NB4 (cell line): ENCODE measurements around the gene XCR1.

Source experiments
- DNase-seq: peaks from one replicate; pipeline ENCODE4 v3.0.0; 2010; ENCODE audit warnings: low read depth
- H3K4me3 ChIP-seq: one replicate; pipeline ENCODE4 v1.5.1; 2011; ENCODE audit warnings: mild to moderate bottlenecking, low read depth, low read length, moderate library complexity
- CTCF ChIP-seq: IDR thresholded peaks from one replicate; pipeline ENCODE4 v1.5.1; 2012; ENCODE audit warnings: low read depth, low read length
- MYC ChIP-seq: IDR thresholded peaks from 2 replicates; pipeline ENCODE4 v1.6.1; 2011; ENCODE audit warnings: low read depth, low read length
- POLR2A ChIP-seq: IDR thresholded peaks from 2 replicates; pipeline ENCODE4 v1.6.1; 2011; ENCODE audit warnings: mild to moderate bottlenecking; ENCODE audit not compliant: insufficient read length; ENCODE audit errors: extremely low read depth
- TF ChIP-seq, protein P1 (sequence below): IDR thresholded peaks from 2 replicates; pipeline ENCODE4 v1.6.1; 2011; ENCODE audit warnings: low read depth, low read length

XCR1 gene

DNA sequence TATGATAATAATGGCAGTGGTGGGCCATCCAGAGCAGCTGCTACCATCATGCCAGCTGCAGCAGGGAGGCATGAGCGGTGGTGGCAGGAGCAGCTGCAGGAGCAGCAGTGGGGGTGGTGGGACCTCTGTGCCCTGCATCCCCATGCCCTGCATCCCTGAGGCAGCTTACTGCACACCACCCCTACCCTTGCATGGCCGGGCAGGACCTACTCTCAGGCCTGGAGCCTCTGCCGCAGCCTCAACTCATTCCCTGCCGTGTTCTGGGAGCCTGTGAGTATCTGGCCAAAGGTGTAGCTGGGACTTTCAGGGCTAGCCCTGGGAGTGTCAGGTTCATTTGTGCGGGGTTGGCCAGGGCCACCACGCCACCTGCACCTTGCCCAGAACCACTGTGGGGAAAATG lies 3.3 kb upstream of the XCR1 start:
- TF ChIP-seq CTCF (no peak), MYC (no peak), POLR2A (no peak)
- TF ChIP-seq, protein P1, sequence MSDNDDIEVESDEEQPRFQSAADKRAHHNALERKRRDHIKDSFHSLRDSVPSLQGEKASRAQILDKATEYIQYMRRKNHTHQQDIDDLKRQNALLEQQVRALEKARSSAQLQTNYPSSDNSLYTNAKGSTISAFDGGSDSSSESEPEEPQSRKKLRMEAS, result no peak
- DNase-seq, result no peak
- no peak overlapping the region for H3K4me3 ChIP-seq

DNA sequence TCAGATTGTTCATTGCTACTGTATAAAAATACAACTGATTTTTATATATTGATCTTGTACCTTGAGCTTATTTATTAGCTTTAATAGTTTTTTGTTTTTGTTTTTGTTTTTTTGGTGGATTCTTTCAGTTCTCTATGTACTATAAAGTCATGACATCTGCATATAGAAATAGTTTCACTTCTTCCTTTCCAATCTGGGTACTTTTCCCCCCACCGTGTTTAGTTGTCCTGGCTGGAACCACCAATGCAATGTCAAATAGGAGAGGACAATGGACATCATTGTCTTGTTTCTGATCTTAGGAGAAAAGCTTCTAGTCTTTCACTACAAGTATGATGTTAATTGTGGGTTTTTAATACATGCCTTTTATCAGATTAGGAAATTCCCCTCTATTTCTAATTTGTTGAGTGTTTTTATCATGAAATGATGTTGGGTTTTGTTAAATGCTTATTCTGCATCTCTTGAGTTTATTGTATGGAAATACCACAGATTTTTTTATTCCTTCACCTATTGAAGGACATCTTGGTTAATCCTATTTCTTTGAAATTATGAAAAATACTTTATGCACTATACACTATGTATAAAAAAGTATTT lies 2.8 kb upstream of the XCR1 start:
- TF ChIP-seq POLR2A (no peak), CTCF (no peak), MYC (no peak)
- TF ChIP-seq, protein P1, result no peak
- no peak for DNase-seq
- no peak overlapping the region for H3K4me3 ChIP-seq

GRCh38 chr3:46027736-46028397 lies 584 bp upstream of the XCR1 start:
- TF ChIP-seq, protein P1, result no peak
- TF ChIP-seq MYC, result no peak
- no peak overlapping the region for H3K4me3 ChIP-seq
- DNase-seq, result peak; percentile 45

GRCh38 chr3:46025139-46025538 lies 2.1 kb downstream of the XCR1 start:
- TF ChIP-seq, protein P1, result no peak
- TF ChIP-seq POLR2A (no peak), MYC (no peak), CTCF (no peak)
- no peak overlapping the region for H3K4me3 ChIP-seq
- no peak for DNase-seq

DNA sequence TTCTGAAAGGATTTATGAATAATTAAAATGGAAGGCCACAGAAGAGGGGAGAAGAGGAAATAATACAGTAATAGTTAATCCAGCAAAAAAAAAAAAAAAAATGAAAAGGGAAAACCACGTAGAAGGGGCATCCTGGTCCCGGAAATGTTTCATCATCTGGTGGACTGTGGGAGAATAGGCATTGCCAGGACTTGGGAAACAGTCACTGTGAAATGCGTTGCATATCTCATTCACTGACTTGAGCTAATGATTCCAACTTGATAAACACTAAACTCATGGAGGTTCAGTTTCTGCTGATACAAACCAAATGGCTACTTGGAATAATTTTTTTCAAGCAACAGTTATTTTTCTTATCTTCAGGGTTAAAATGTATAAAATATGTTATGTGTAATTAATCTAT lies 3.2 kb downstream of the XCR1 start:
- no peak overlapping the region for H3K4me3 ChIP-seq
- DNase-seq, result no peak
- TF ChIP-seq, protein P1, result no peak
- TF ChIP-seq MYC, result no peak
- no peak for TF ChIP-seq POLR2A
- TF ChIP-seq CTCF, result no peak

DNA sequence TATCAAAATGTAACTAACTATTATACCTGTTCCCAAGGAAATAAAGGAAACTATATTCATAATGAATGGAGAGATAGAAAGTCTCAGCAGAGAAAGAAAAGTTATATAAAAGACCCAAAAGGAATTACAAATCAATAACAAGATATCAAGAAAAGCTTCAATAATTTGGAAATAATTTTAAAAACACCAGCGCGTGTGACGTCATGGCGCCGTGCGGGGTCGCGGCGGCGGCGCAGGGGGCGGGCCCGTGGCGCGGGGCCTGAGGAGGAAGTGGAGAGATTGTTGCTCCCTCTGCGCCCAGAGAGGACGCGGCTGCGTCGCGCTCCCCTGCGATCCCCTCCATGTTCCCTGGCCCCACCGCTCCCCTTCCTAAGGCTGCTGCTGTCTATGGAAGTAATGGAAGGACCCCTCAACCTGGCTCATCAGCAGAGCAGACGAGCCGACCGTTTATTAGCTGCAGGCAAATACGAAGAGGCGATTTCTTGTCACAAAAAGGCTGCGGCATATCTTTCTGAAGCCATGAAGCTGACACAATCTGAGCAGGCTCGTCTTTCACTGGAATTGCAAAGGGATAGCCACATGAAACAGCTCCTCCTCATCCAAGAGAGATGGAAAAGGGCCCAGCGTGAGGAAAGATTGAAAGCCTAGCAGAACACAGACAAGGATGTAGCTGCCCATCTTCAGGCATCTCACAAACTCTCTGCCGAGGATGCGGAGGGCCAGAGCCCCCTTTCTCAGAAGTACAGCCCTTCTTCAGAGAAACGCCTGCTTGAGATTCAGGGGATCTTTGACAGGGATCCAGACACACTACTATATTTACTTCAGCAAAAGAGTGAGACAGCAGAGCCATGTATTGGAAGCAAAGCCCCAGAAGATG lies 4.1 kb downstream of the XCR1 start:
- no peak for DNase-seq
- no peak overlapping the region for H3K4me3 ChIP-seq
- TF ChIP-seq CTCF (no peak), POLR2A (no peak), MYC (no peak)
- TF ChIP-seq, protein P1, result no peak
